Stomach (tissue), 9 donors: ENCODE results near the gene VWF. TPM values are rescaled to one million over a fixed set of nuclear protein-coding genes. Genes with fewer than 3 reads are reported as not detected.

ENCODE experiments used
- DNase-seq, 2 donors: peaks; one replicate each; pipeline versions ENCODE4 v3.0.0 to v3.0.0-alpha.2; 2013 to 2019
- H3K27ac ChIP-seq, 5 donors: fragments of 200-600 bp in 4 of 5; sonication (generic) in 4 of 5; one replicate each; pipeline ENCODE4 v1.5.1; 2013 to 2019; ENCODE audit warnings: mild to moderate bottlenecking in 1 of 5, moderate library complexity in 1 of 5
- H3K27me3 ChIP-seq, 3 donors: fragments of 200-600 bp; sonication (generic); one replicate each; pipeline ENCODE4 v1.5.1; 2017 to 2019; ENCODE audit warnings: mixed run types in 1 of 3
- H3K36me3 ChIP-seq, 4 donors: fragments of 200-600 bp; sonication (generic); 1 replicate in 3 of 4; 2 replicates in 1 of 4; pipeline ENCODE4 v1.5.1; 2016 to 2019
- H3K4me1 ChIP-seq, 4 donors: fragments of 200-600 bp; sonication (generic); one replicate each; pipeline ENCODE4 v1.5.1; 2016 to 2019
- H3K4me3 ChIP-seq, 4 donors: fragments of 200-600 bp; sonication (generic) in 3 of 4; one replicate each; pipeline ENCODE4 v1.5.1; 2016 to 2019; ENCODE audit warnings: mild to moderate bottlenecking in 1 of 4
- H3K9me3 ChIP-seq, 4 donors: fragments of 200-600 bp; sonication (generic); one replicate each; pipeline ENCODE4 v1.5.1; 2016 to 2019
- CTCF ChIP-seq, 7 experiments: fragments of 450-650 bp in 4 of 7; fragments of 200-600 bp in 3 of 7; sonication (generic) in 3 of 7; IDR thresholded peaks; one replicate each; pipeline ENCODE4 v1.5.1; 2016 to 2019; ENCODE audit warnings: antibody characterized with exemption in 7 of 7, control low read depth in 2 of 7, mild to moderate bottlenecking in 1 of 7
- EP300 ChIP-seq: sonication (generic); formaldehyde crosslinking; IDR thresholded peaks from one replicate; pipeline ENCODE4 v1.6.1; 2017; ENCODE audit warnings: antibody characterized with exemption
- POLR2A ChIP-seq, 4 donors: fragments of 450-650 bp; IDR thresholded peaks; one replicate each; pipeline ENCODE4 v1.6.1; 2016; ENCODE audit warnings: antibody characterized with exemption in 4 of 4, control low read depth in 2 of 4, mild to moderate bottlenecking in 1 of 4, moderate library complexity in 1 of 4
- POLR2AphosphoS5 ChIP-seq, 3 donors: sonication (generic); formaldehyde crosslinking; IDR thresholded peaks; one replicate each; pipeline ENCODE4 v1.6.1; 2016; ENCODE audit warnings: antibody characterized with exemption in 3 of 3
- WGBS, 5 donors: extraction: QIAGEN DNeasy Blood & Tissue Kit in 3 of 5; methylation state at CpG; one replicate each; pipeline versions ENCODE4 v1.1.5 to v1.1.7; 2013 to 2018; 5-methylcytosine and 5-hydroxymethylcytosine counted together
- intact Hi-C: fragments of 100-400 bp; cut with DNase I; formaldehyde crosslinking; loops from one replicate; pipeline ENCODE4 v1.15.1; 2023; ENCODE audit warnings: low total_unique reads
- polyA plus RNA-seq, 3 donors: library from polyadenylated mRNA; stranded (reverse); fragments of 200-250 nt; gene quantifications; one replicate each; pipeline ENCODE4 v1.2.3, GENCODE V29; 2013
- total RNA-seq, 5 donors: library from RNA; depleted of rRNA; stranded (reverse); fragments of >200 nt; gene quantifications; one replicate each; pipeline versions ENCODE4 v1.1.0 to v1.2.3, GENCODE V29; 2014 to 2016
- donor health status: healthy with polysubstance abuse.
- donor health status: Bipolar disorder and iron deficiency.
- donor health status: healthy.

The VWF gene
- total and polyA plus RNA-seq, 8 donors: 3.1 to 103 (median 50.2) TPM

GRCh38 chr12:6093764-6094163 is 30.7 kb downstream of the VWF start:
- peaks cover 8 to 38% (median 20%) of the 10 kb centered on the region in 4 donors for H3K4me1 ChIP-seq
- no peaks in the 10 kb centered on the region for H3K9me3 ChIP-seq
- peak; percentile 38 to 45 for DNase-seq
- no peak overlapping the region for H3K4me3 ChIP-seq
- peaks cover 0 to 11% (median 0%) of the 10 kb centered on the region in 3 donors for H3K27me3 ChIP-seq
- H3K27ac ChIP-seq: peak overlapping the region; percentile 35 to 71 (median 61)
- whole genome bisulfite sequencing, 5 donors: 58 to 94% (median 68%) methylated on average over 2 of the region's 2 CpGs
- TF ChIP-seq CTCF (IDR thresholded peaks at IDR 0.05) (no peak), EP300 (no peak), POLR2AphosphoS5 (IDR thresholded peaks at IDR 0.05) (no peak), POLR2A (IDR thresholded peaks at IDR 0.05) (no peak)
- intact Hi-C loops: no loop called here
- no peaks in the 10 kb centered on the region for H3K36me3 ChIP-seq

- DNase-seq: peak in 1 of 2 donors; percentile 66
- Histone ChIP-seq H3K9me3 (no peaks in the 10 kb centered on the region), H3K36me3 (no peaks in the 10 kb centered on the region), H3K27me3 (peaks cover 0 to 11% (median 0%) of the 10 kb centered on the region in 3 donors), H3K27ac (peak overlapping the region; percentile 35 to 71 (median 61)), H3K4me3 (no peak overlapping the region), H3K4me1 (peaks cover 8 to 43% (median 21%) of the 10 kb centered on the region in 4 donors)
- TF ChIP-seq EP300 (no peak), POLR2A (IDR thresholded peaks at IDR 0.05) (no peak), CTCF (IDR thresholded peaks at IDR 0.05) (no peak), POLR2AphosphoS5 (IDR thresholded peaks at IDR 0.05) (peak in 1 of 3 donors; percentile 39)
- 24 to 53% (median 42%) methylated on average over 8 to 9 of the region's 9 CpGs for WGBS, 5 donors
- intact Hi-C loops: no loop called here
Observed at GRCh38 chr12:6092784-6093722, 31.4 kb downstream of the VWF start.

- peaks cover 8 to 43% (median 21%) of the 10 kb centered on the region in 4 donors for H3K4me1 ChIP-seq
- H3K9me3 ChIP-seq: no peaks in the 10 kb centered on the region
- H3K36me3 ChIP-seq: no peaks in the 10 kb centered on the region
- DNase-seq: no peak
- intact Hi-C loops: no loop called here
- H3K4me3 ChIP-seq: no peak overlapping the region
- 88 to 95% (median 91%) methylated on average over 14 of the region's 14 CpGs for WGBS, 5 donors
- no peak for TF ChIP-seq POLR2A (IDR thresholded peaks at IDR 0.05)
- TF ChIP-seq CTCF (IDR thresholded peaks at IDR 0.05): no peak
- no peak for TF ChIP-seq POLR2AphosphoS5 (IDR thresholded peaks at IDR 0.05)
- TF ChIP-seq EP300: no peak
- no peak overlapping the region for H3K27ac ChIP-seq
- H3K27me3 ChIP-seq: peaks cover 0 to 6% (median 0%) of the 10 kb centered on the region in 3 donors
Observed at GRCh38 chr12:6091786-6092566, 32.5 kb downstream of the VWF start.

- Histone ChIP-seq H3K27ac (peak overlapping the region in 1 of 5 donors; percentile 18), H3K27me3 (no peaks in the 10 kb centered on the region), H3K4me3 (no peak overlapping the region), H3K4me1 (peaks cover 8 to 43% (median 21%) of the 10 kb centered on the region in 4 donors), H3K9me3 (no peaks in the 10 kb centered on the region), H3K36me3 (no peaks in the 10 kb centered on the region)
- WGBS, 5 donors: 44 to 60% (median 50%) methylated on average over 6 of the region's 6 CpGs
- peak in 1 of 2 donors; percentile 55 for DNase-seq
- intact Hi-C loops: no loop called here
- TF ChIP-seq POLR2AphosphoS5 (IDR thresholded peaks at IDR 0.05): no peak
Observed at GRCh38 chr12:6090803-6091202, 33.7 kb downstream of the VWF start.
